H9 (cell line): ENCODE results near the gene DMD. TPM values are rescaled to one million over a fixed set of nuclear protein-coding genes. Genes with fewer than 3 reads are reported as not detected.

Experiments
- DNase-seq: peaks from one replicate; pipeline ENCODE4 v3.0.0-alpha.2; 2017
- H2AFZ ChIP-seq: one replicate; pipeline ENCODE4 v1.6.1; 2013; ENCODE audit warnings: mild to moderate bottlenecking, low read length, control low read depth, moderate library complexity
- H2AK5ac ChIP-seq: 2 replicates; pipeline ENCODE4 v1.6.1; 2013; ENCODE audit warnings: low read length, control low read depth, mixed read lengths; ENCODE audit not compliant: insufficient read length
- H2BK120ac ChIP-seq: one replicate; pipeline ENCODE4 v1.6.1; 2013; ENCODE audit warnings: low read depth, mild to moderate bottlenecking, low read length, control low read depth, inconsistent platforms; ENCODE audit not compliant: poor library complexity, severe bottlenecking
- H2BK12ac ChIP-seq: 2 replicates; pipeline ENCODE4 v1.6.1; 2013; ENCODE audit warnings: low read length, control low read depth, mixed read lengths, low read depth; ENCODE audit not compliant: insufficient read length
- H2BK15ac ChIP-seq: 2 replicates; pipeline ENCODE4 v1.6.1; 2013; ENCODE audit warnings: low read depth, low read length, control low read depth
- H2BK20ac ChIP-seq: one replicate; pipeline ENCODE4 v1.6.1; 2013; ENCODE audit warnings: low read depth, mild to moderate bottlenecking, low read length, control low read depth, inconsistent platforms; ENCODE audit not compliant: poor library complexity, severe bottlenecking
- H2BK5ac ChIP-seq: 2 replicates; pipeline ENCODE4 v1.6.1; 2013; ENCODE audit warnings: low read length, control low read depth, mixed read lengths; ENCODE audit not compliant: insufficient read length
- H3K14ac ChIP-seq: 2 replicates; pipeline ENCODE4 v1.6.1; 2013; ENCODE audit warnings: low read length, control low read depth; ENCODE audit not compliant: insufficient read depth
- H3K18ac ChIP-seq: 2 replicates; pipeline ENCODE4 v1.6.1; 2013; ENCODE audit warnings: low read depth, mild to moderate bottlenecking, mixed read lengths, low read length, control low read depth; ENCODE audit not compliant: insufficient read length
- H3K23ac ChIP-seq: 2 replicates; pipeline ENCODE4 v1.6.1; 2013; ENCODE audit warnings: low read length, control low read depth, mixed read lengths, low read depth; ENCODE audit not compliant: insufficient read length
- H3K23me2 ChIP-seq: 2 replicates; pipeline ENCODE4 v1.6.1; 2013; ENCODE audit warnings: low read depth, mild to moderate bottlenecking, mixed read lengths, low read length, control low read depth; ENCODE audit not compliant: insufficient read length, poor library complexity, severe bottlenecking
- H3K27ac ChIP-seq: 2 replicates; pipeline ENCODE4 v1.5.1; 2013; ENCODE audit warnings: low read length, control low read depth, mixed read lengths, low read depth; ENCODE audit not compliant: insufficient read length
- H3K27me3 ChIP-seq: 2 replicates; pipeline ENCODE4 v1.6.1; 2013; ENCODE audit warnings: low read length, control low read depth, inconsistent platforms; ENCODE audit not compliant: insufficient read depth
- H3K4ac ChIP-seq: 2 replicates; pipeline ENCODE4 v1.6.1; 2013; ENCODE audit warnings: low read depth, mild to moderate bottlenecking, control low read depth, inconsistent platforms, low read length, moderate library complexity
- H3K4me1 ChIP-seq: 2 replicates; pipeline ENCODE4 v1.6.1; 2013; ENCODE audit warnings: low read length, control low read depth, inconsistent platforms; ENCODE audit not compliant: insufficient read depth
- H3K4me2 ChIP-seq: 2 replicates; pipeline ENCODE4 v1.6.1; 2013; ENCODE audit warnings: low read length, control low read depth, mixed read lengths; ENCODE audit not compliant: insufficient read length, insufficient read depth
- H3K56ac ChIP-seq: 2 replicates; pipeline ENCODE4 v1.6.1; 2013; ENCODE audit warnings: low read depth, mild to moderate bottlenecking, mixed read lengths, low read length, control low read depth; ENCODE audit not compliant: insufficient read length
- H3K79me1 ChIP-seq: 2 replicates; pipeline ENCODE4 v1.6.1; 2013; ENCODE audit warnings: low read depth, mild to moderate bottlenecking, moderate library complexity, low read length, control low read depth, inconsistent platforms; ENCODE audit not compliant: insufficient read depth, poor library complexity, severe bottlenecking
- H3K79me2 ChIP-seq: 2 replicates; pipeline ENCODE4 v1.6.1; 2013; ENCODE audit warnings: low read length, control low read depth, inconsistent platforms; ENCODE audit not compliant: insufficient read depth
- H3K9ac ChIP-seq: 2 replicates; pipeline ENCODE4 v1.6.1; 2013; ENCODE audit warnings: low read length, control low read depth, mixed read lengths; ENCODE audit not compliant: insufficient read length; ENCODE audit errors: extremely low read depth
- H3K9me3 ChIP-seq: one replicate; pipeline ENCODE4 v1.6.1; 2013; ENCODE audit warnings: low read depth, low read length, inconsistent platforms; ENCODE audit not compliant: control insufficient read depth
- H3T11ph ChIP-seq: one replicate; pipeline ENCODE4 v1.6.1; 2013; ENCODE audit warnings: mild to moderate bottlenecking, low read length, control low read depth, inconsistent platforms
- H4K20me1 ChIP-seq: one replicate; pipeline ENCODE4 v1.6.1; 2013; ENCODE audit not compliant: control insufficient read depth, insufficient read length, insufficient read depth
- H4K5ac ChIP-seq: 2 replicates; pipeline ENCODE4 v1.6.1; 2013; ENCODE audit warnings: low read depth, mild to moderate bottlenecking, mixed read lengths, low read length, control low read depth; ENCODE audit not compliant: insufficient read length
- H4K8ac ChIP-seq: replicated peaks from 2 replicates; pipeline ENCODE4 v1.6.1; 2013; ENCODE audit warnings: low read length, control low read depth, mixed read lengths, low read depth; ENCODE audit not compliant: insufficient read length
- H4K91ac ChIP-seq: 2 replicates; pipeline ENCODE4 v1.6.1; 2013; ENCODE audit warnings: low read depth, mild to moderate bottlenecking, moderate library complexity, mixed read lengths, low read length, control low read depth; ENCODE audit not compliant: insufficient read length
- H3K27ac Mint-ChIP-seq, 3 experiments: 2 replicates in 2 of 3; 3 replicates in 1 of 3; pipeline ENCODE4 v1.8.0; 2020 to 2021; ENCODE audit warnings: mixed read lengths in 3 of 3, mild to moderate bottlenecking in 1 of 3, moderate library complexity in 1 of 3
- H3K27me3 Mint-ChIP-seq: 2 replicates; pipeline ENCODE4 v1.8.0; 2021; ENCODE audit warnings: low read depth, mild to moderate bottlenecking, moderate library complexity, mixed read lengths
- H3K36me3 Mint-ChIP-seq, 3 experiments: 2 replicates in 2 of 3; 3 replicates in 1 of 3; pipeline ENCODE4 v1.8.0; 2020 to 2021; ENCODE audit warnings: low read depth in 3 of 3, mixed read lengths in 3 of 3; ENCODE audit not compliant: insufficient read depth in 1 of 3
- H3K4me1 Mint-ChIP-seq, 2 experiments: 2 replicates each; pipeline ENCODE4 v1.8.0; 2020; ENCODE audit warnings: mixed read lengths in 2 of 2
- H3K4me3 Mint-ChIP-seq, 2 experiments: 2 replicates in 1 of 2; 3 replicates in 1 of 2; pipeline ENCODE4 v1.8.0; 2020 to 2021; ENCODE audit warnings: mild to moderate bottlenecking in 2 of 2, mixed read lengths in 2 of 2, moderate library complexity in 1 of 2
- H3K9me3 Mint-ChIP-seq, 2 experiments: 2 replicates in 1 of 2; 3 replicates in 1 of 2; pipeline ENCODE4 v1.8.0; 2020; ENCODE audit warnings: mild to moderate bottlenecking in 2 of 2, mixed read lengths in 2 of 2, moderate library complexity in 1 of 2
- WGBS: extraction: QIAGEN DNeasy Blood & Tissue Kit; methylation state at CpG from one replicate; pipeline ENCODE4 v1.1.7; 2013; ENCODE audit warnings: missing lambda C conversion rate, low lambda C conversion rate, mixed read lengths; ENCODE audit not compliant: insufficient read length; ENCODE audit errors: extremely low coverage; 5-methylcytosine and 5-hydroxymethylcytosine counted together
- total RNA-seq: library from RNA; stranded (reverse); gene quantifications from 2 replicates; pipeline ENCODE4 v1.2.1, GENCODE V29; 2021
- TF ChIP-seq, protein P1 (sequence below): fragments of 200-600 bp; sonication (generic); conservative IDR thresholded peaks from 3 replicates; pipeline ENCODE4 v1.8.0; 2021; ENCODE audit warnings: antibody characterized with exemption, mild to moderate bottlenecking

DMD gene
- total RNA-seq, 1 experiment from 2014 or later, result 3.8 TPM

DNA sequence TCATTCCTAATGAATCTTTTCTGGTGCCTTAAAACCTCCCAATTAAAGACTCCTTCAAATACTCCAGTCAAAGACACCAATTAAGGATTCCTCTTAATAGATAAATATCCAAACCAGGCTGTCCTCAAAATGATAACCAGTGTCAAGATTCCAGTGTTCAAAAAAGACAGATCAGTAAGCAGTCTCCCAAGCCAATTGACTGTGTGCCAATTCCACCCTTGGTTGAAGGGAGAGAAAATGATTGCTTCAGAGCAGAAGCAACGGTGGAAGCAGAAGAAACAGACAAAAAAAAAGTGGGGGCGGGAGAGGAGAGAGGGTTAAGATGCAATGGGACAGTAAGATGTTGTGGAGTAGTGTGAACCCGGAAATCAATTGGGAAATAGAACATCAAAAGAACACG is 1923.5 kb downstream of the DMD start:
- no peak overlapping the region for H4K91ac ChIP-seq
- no peak overlapping the region for H3K27ac ChIP-seq
- no peak overlapping the region for H4K8ac ChIP-seq
- H3K4me2 ChIP-seq, result no peak overlapping the region
- peaks cover 42 to 65% of the 10 kb centered on the region in 2 experiments for H3K9me3 Mint-ChIP-seq
- H3K14ac ChIP-seq, result no peak overlapping the region
- H4K20me1 ChIP-seq, result no peaks in the 10 kb centered on the region
- H2BK12ac ChIP-seq, result no peak overlapping the region
- H2BK5ac ChIP-seq, result no peak overlapping the region
- H2BK15ac ChIP-seq, result no peak overlapping the region
- H3K9me3 ChIP-seq, result no peaks in the 10 kb centered on the region
- H3K36me3 Mint-ChIP-seq, result no peaks in the 10 kb centered on the region; a peak in 3 of 7 replicates
- TF ChIP-seq, protein P1, sequence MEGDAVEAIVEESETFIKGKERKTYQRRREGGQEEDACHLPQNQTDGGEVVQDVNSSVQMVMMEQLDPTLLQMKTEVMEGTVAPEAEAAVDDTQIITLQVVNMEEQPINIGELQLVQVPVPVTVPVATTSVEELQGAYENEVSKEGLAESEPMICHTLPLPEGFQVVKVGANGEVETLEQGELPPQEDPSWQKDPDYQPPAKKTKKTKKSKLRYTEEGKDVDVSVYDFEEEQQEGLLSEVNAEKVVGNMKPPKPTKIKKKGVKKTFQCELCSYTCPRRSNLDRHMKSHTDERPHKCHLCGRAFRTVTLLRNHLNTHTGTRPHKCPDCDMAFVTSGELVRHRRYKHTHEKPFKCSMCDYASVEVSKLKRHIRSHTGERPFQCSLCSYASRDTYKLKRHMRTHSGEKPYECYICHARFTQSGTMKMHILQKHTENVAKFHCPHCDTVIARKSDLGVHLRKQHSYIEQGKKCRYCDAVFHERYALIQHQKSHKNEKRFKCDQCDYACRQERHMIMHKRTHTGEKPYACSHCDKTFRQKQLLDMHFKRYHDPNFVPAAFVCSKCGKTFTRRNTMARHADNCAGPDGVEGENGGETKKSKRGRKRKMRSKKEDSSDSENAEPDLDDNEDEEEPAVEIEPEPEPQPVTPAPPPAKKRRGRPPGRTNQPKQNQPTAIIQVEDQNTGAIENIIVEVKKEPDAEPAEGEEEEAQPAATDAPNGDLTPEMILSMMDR, result no peak
- H2BK120ac ChIP-seq, result no peak overlapping the region
- no peaks in the 10 kb centered on the region for H3K27me3 Mint-ChIP-seq
- H2AFZ ChIP-seq, result no peak overlapping the region
- no peak overlapping the region for H3K4me3 Mint-ChIP-seq
- no peak overlapping the region for H3T11ph ChIP-seq
- H4K5ac ChIP-seq, result no peak overlapping the region
- no peak overlapping the region for H3K4ac ChIP-seq
- no peak overlapping the region; a peak in 1 of 7 replicates for H3K27ac Mint-ChIP-seq
- H3K79me2 ChIP-seq, result no peaks in the 10 kb centered on the region
- no peak overlapping the region for H3K9ac ChIP-seq
- no peaks in the 10 kb centered on the region for H3K27me3 ChIP-seq
- peaks cover 7% of the 10 kb centered on the region in 2 experiments; a peak in 3 of 4 replicates for H3K4me1 Mint-ChIP-seq
- no peak overlapping the region for H2BK20ac ChIP-seq
- H3K56ac ChIP-seq, result no peak overlapping the region
- no peak overlapping the region for H3K23ac ChIP-seq
- H3K18ac ChIP-seq, result no peak overlapping the region
- H3K4me1 ChIP-seq, result no peaks in the 10 kb centered on the region
- H3K79me1 ChIP-seq, result no peaks in the 10 kb centered on the region
- DNase-seq, result no peak
- WGBS, result no CpG with 5 or more reads among the region's 4 CpGs
- H3K23me2 ChIP-seq, result no peaks in the 10 kb centered on the region
- no peak overlapping the region for H2AK5ac ChIP-seq
